NT2/D1 (cell line): ENCODE data around the gene HLA-DOA.

Source experiments
- DNase-seq: peaks from one replicate; pipeline ENCODE4 v3.0.0-alpha.2; 2011; ENCODE audit warnings: low read depth, low spot score
- H3K27me3 ChIP-seq: 2 replicates; pipeline ENCODE4 v1.6.0; 2011; ENCODE audit warnings: mild to moderate bottlenecking; ENCODE audit not compliant: insufficient read length, insufficient read depth
- H3K36me3 ChIP-seq: 2 replicates; pipeline ENCODE4 v1.6.1; 2011; ENCODE audit warnings: mild to moderate bottlenecking, low read length, mixed read lengths; ENCODE audit not compliant: insufficient read depth, insufficient read length
- H3K4me1 ChIP-seq: 2 replicates; pipeline ENCODE4 v1.5.1; 2011; ENCODE audit not compliant: insufficient read depth, insufficient read length
- H3K4me3 ChIP-seq: 2 replicates; pipeline ENCODE4 v1.5.1; 2011; ENCODE audit warnings: low read depth; ENCODE audit not compliant: insufficient read length
- H3K9ac ChIP-seq: 2 replicates; pipeline ENCODE4 v1.6.0; 2011; ENCODE audit warnings: low read depth; ENCODE audit not compliant: insufficient read length
- H3K9me3 ChIP-seq: 2 replicates; pipeline ENCODE4 v1.5.1; 2011; ENCODE audit warnings: mild to moderate bottlenecking, low read length; ENCODE audit not compliant: insufficient read depth
- SUZ12 ChIP-seq: IDR thresholded peaks from 2 replicates; pipeline ENCODE4 v1.6.1; 2011; ENCODE audit not compliant: insufficient read length, insufficient read depth; ENCODE audit errors: extremely low read depth
- YY1 ChIP-seq: IDR thresholded peaks from 2 replicates; pipeline ENCODE4 v1.6.1; 2011; ENCODE audit not compliant: insufficient read length, insufficient read depth
- ZNF274 ChIP-seq: IDR thresholded peaks from 2 replicates; pipeline ENCODE4 v1.6.1; 2011; ENCODE audit warnings: mild to moderate bottlenecking, low read depth, low read length

Gene HLA-DOA

DNA sequence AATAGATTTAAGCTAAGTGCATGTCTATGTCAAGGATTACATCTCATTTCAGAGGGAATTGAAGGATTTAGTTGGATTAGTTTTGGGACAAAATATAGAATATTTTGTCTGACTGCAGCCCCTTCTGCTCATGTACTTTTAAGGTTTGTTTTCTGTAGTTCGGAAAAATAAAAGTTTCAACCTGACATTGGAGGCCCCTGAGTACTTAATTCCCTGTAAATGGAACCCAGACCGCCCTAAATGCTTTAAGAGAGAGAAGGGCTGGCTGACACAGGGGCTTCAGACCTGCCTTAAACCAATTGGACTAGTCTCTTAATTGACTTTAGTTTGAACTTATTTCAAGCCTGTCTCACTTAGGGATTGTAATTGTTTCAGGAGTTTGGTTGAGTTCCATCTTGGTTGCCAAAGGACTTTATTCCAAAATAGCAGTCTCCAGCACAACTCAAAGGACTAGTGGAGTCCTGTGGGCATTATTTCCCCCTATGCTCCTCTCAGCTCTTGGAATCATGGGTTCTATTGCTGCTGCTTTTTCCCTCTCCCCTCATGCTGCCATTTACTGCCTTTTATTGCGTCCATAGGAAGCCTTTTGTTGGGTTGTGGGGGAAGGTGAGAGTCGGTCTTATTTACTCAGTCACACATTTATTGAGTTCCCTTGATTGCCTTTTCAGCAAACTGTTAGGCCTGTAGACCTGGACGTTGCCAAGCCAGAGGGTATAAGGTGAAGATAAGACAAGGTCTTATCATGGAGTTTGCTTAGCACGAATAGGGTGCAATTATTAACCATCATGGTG, 26.5 kb downstream of the HLA-DOA start:
- DNase-seq, result no peak
- Histone ChIP-seq H3K36me3 (peaks cover 40% of the 10 kb centered on the region), H3K9ac (no peak overlapping the region), H3K4me3 (no peak overlapping the region), H3K4me1 (no peaks in the 10 kb centered on the region), H3K27me3 (no peaks in the 10 kb centered on the region), H3K9me3 (no peaks in the 10 kb centered on the region)
- TF ChIP-seq YY1 (no peak), SUZ12 (no peak), ZNF274 (no peak)

DNA sequence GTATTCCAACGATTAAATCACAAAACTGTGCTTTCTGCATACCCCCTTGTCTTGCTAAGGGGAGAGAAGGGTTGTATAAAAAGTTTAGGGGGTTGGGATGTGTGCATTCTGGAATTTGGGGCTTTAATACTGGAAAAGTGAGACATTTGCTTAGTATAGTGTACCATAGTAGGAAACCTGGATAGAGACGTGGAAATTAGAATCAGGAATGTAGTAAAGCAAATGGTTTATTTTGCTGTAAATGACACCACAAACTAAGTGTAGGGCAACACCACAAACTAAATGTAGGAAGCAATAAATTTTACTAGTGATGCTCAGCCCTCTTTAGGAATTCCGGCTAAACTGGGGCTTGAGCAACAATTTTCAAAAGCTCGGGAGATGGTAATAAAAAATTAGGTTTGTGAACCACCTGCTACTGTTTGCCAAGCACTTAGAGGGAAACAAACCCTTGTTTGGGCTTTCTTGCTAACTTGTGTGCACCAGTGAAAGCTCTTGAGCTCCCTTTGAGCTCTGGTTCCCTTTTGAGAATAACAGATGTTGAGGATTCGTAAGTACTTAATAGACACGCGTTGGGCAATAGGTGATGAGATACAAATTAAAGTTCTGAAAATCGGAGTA, 27.2 kb downstream of the HLA-DOA start:
- Histone ChIP-seq H3K9me3 (no peaks in the 10 kb centered on the region), H3K27me3 (no peaks in the 10 kb centered on the region), H3K9ac (no peak overlapping the region), H3K4me3 (no peak overlapping the region), H3K4me1 (no peaks in the 10 kb centered on the region), H3K36me3 (peaks cover 47% of the 10 kb centered on the region)
- no peak for DNase-seq
- no peak for TF ChIP-seq ZNF274
- no peak for TF ChIP-seq YY1
- no peak for TF ChIP-seq SUZ12

- TF ChIP-seq SUZ12 (no peak), YY1 (no peak), ZNF274 (no peak)
- H3K9me3 ChIP-seq, result no peaks in the 10 kb centered on the region
- no peaks in the 10 kb centered on the region for H3K27me3 ChIP-seq
- H3K4me1 ChIP-seq, result peaks cover 2% of the 10 kb centered on the region
- H3K36me3 ChIP-seq, result peaks cover 63% of the 10 kb centered on the region
- DNase-seq, result no peak
- no peak overlapping the region for H3K4me3 ChIP-seq
- H3K9ac ChIP-seq, result no peak overlapping the region
Observed at GRCh38 chr6:32980488-32981038, 28.8 kb downstream of the HLA-DOA start.

DNA sequence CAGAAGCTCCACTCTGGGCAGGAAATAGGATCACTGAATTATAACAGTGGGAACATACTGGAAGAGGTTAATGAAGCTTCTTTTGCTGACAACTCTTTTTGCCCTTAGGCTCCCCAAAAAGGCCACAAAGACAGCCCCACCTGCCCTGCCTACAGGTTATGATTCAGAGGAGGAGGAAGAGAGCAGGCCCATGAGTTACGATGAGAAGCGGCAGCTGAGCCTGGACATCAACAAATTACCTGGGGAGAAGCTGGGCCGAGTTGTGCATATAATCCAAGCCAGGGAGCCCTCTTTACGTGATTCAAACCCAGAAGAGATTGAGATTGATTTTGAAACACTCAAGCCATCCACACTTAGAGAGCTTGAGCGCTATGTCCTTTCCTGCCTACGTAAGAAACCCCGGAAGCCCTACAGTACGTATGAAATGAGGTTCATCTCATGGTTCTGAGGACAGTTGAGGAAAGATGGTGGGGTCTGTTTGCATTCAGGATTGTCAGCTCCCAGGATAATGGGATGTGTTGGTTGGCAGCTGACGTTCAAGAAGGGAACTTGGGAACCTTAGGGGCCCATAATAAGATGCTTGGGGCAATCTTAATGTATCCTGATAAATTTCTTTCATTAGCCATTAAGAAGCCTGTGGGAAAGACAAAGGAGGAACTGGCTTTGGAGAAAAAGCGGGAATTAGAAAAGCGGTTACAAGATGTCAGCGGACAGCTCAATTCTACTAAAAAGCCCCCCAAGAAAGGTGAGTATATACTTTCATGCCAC, 29.5 kb downstream of the HLA-DOA start:
- no peak for DNase-seq
- Histone ChIP-seq H3K9me3 (no peaks in the 10 kb centered on the region), H3K4me1 (peaks cover 2% of the 10 kb centered on the region), H3K9ac (no peak overlapping the region), H3K36me3 (peaks cover 70% of the 10 kb centered on the region), H3K27me3 (no peaks in the 10 kb centered on the region), H3K4me3 (no peak overlapping the region)
- TF ChIP-seq YY1 (no peak), ZNF274 (no peak), SUZ12 (no peak)

- TF ChIP-seq SUZ12 (no peak), ZNF274 (no peak), YY1 (no peak)
- peaks cover 2% of the 10 kb centered on the region for H3K4me1 ChIP-seq
- H3K36me3 ChIP-seq, result peaks cover 90% of the 10 kb centered on the region
- H3K4me3 ChIP-seq, result no peak overlapping the region
- DNase-seq, result no peak
- H3K9ac ChIP-seq, result no peak overlapping the region
- no peaks in the 10 kb centered on the region for H3K27me3 ChIP-seq
- no peaks in the 10 kb centered on the region for H3K9me3 ChIP-seq
Observed at GRCh38 chr6:32977953-32978324, 31.5 kb downstream of the HLA-DOA start.

DNA sequence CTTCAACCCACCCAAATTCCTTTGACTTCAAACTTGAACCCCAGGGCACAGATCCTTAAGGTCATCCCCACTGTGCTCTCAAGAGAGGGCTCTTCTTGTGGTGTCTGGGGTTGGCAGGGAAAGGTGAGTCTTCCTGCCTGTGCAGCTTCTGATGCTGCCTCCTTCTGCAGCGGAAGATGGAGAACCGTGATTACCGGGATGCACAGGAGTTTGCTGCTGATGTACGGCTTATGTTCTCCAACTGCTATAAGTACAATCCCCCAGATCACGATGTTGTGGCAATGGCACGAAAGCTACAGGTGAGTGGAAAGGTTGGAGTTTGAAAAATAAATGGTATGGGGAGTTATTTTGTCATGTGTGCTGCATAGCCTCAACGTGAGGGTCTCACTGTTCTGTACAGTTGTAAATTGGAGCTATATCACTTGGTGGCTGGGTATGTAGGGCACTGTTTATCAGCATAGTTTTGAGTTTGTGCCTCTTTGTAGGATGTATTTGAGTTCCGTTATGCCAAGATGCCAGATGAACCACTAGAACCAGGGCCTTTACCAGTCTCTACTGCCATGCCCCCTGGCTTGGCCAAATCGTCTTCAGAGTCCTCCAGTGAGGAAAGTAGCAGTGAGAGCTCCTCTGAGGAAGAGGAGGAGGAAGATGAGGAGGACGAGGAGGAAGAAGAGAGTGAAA, 32.0 kb downstream of the HLA-DOA start:
- no peaks in the 10 kb centered on the region for H3K27me3 ChIP-seq
- DNase-seq, result no peak
- peaks cover 2% of the 10 kb centered on the region for H3K4me1 ChIP-seq
- no peaks in the 10 kb centered on the region for H3K9me3 ChIP-seq
- TF ChIP-seq SUZ12 (no peak), YY1 (no peak), ZNF274 (no peak)
- H3K9ac ChIP-seq, result no peak overlapping the region
- H3K36me3 ChIP-seq, result peaks cover 95% of the 10 kb centered on the region
- no peak overlapping the region for H3K4me3 ChIP-seq
